ENCODE results near the gene UBE2R2. TPM values are rescaled to one million over a fixed set of nuclear protein-coding genes. Genes with fewer than 3 reads are reported as not detected.
"Not testable (repeated sequence)": the region's sequence is repeated elsewhere in the genome, so short reads cannot be mapped to it uniquely, and the experiment has no call there.

UBE2R2 gene
- polyA plus RNA-seq, 12 donors, result 40.3 to 173 (median 44.3) TPM

DNA sequence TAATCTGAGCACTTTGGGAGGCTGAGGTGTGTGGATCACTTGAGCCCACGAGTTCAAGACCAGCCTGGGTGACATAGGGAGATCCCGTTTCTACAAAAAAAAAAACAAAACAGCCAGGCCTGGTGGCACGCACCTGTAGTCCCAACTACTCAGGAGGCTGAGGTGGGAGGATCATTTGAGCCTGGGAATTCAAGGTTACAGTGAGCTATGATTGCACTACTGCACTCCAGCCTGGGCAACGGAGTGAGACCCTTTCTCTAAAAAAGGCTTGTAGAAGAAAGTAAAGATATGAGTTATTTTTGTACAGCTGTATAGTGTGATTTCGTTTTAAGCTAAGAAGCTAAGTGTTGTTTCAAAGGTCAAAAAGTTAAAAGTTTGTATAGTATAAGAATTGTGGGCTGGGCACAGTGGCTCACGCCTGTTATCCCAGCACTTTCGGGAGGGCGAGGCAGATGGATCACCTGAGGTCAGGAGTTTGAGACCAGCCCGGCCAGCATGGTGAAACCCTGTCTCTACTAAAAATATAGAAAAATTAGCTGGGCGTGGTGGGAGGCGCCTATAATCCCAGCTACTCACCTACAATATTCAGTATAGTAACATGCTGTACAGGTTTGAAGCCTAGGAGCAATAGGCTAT lies 18.8 kb downstream of the UBE2R2 start:
- DNase-seq, result no peak

GRCh38 chr9:33836261-33836660 lies 19.3 kb downstream of the UBE2R2 start:
- not testable (repeated sequence) for DNase-seq

DNA sequence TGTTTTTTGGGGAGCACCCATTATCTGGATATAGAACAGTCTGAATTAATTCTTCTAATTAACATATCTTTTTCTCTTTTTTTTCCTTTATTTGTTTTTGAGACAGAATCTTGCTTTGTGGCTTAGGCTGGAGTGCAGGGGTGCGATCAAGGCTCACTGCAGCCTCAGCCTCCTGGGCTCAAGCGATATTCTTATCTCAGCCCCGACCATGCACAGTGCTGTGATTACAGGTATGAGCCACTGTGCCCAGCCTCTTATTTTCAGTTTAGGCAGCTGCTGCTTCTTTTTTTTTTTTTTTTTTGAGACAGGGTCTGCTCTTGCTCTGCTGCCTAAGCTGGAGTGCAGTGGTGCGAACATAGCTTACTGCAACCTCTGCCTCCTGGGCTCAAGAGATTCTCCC lies 20.2 kb downstream of the UBE2R2 start:
- DNase-seq, result no peak

DNA sequence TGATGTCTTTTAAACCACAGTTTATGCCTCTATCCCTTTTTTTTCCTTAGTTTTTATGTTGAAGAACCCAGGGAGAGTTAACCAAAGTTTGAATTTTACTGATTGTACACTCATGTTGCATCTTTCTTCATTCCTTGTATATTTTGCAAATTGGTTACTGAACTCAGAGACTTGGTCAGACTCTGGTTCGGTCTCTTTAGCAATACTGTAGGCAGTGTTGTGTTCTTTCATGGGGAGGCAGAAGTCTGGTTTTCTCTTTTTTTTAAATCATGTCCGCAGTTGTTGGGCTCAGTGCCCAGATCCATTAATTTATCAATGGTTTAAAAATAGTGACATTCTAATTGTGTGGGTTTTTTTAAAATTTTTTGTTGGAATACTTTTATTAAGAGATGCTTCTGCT lies 23.4 kb downstream of the UBE2R2 start:
- DNase-seq, result no peak

DNA sequence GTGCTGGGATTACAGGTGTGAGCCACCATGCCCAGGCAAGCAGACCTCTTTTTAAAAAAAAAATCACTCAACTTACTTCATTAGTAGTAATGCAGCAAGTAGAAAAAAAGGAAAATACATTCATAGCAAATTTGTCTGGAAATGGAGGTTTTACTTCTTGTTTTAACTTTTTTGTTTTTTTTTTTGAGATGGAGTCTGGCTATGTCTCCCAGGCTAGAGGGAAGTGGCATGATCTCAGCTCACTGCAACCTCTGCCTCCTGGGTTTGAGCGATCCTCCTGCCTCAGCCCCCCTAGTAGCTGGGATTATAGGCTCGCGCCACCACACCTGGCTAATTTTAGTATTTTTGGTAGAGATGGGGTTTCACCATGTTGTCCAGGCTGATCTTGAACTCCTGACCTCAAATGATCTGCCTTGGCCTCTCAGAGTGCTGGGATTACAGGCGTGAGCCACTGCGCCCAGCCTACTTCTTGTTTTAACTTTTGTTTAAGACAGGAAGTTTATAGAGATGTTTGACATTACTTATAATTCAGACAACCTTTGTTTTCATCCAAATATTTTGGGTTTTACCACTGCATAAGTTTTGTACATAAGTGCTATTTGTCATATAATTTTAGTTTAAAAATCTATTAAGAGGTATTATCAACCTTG lies 26.5 kb downstream of the UBE2R2 start:
- no peak for DNase-seq

GRCh38 chr9:33846231-33846630 lies 29.3 kb downstream of the UBE2R2 start:
- DNase-seq, result no peak

DNA sequence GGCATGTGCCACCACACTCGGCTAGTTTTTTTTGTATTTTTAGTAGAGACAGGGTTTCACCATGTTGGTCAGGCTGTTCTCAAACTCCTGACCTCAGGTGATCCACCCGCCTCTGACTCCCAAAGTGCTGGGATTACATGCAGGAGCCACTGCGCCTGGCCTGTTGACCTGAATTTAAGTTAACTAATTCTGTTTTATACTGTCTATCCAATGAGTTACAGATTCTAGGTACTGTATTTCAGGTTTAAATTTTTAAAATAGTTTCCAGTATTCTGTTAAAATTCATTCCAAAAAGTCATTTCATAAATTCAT lies 30.9 kb downstream of the UBE2R2 start:
- DNase-seq, result not testable (repeated sequence)

GRCh38 chr9:33850267-33850629 lies 33.3 kb downstream of the UBE2R2 start:
- DNase-seq, result no peak

DNA sequence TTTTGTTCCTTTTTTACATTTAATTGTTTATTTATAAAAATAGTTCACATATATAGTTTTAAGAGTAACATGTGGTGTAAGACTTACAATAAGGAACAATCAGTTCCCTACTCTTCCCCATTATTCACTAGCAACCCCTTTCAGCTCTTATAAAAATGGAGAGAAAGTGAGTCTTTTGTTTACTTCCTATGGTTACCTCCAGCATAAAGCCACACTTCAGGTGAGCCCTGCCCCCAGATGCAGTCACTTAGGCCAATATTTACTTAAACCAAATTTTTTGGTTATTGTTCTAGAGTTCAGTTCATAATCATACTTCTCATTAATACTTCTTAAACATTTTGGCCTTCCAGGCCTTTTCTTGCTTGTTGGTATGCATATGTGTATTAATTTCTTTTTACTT lies 33.7 kb downstream of the UBE2R2 start:
- DNase-seq, result no peak

DNA sequence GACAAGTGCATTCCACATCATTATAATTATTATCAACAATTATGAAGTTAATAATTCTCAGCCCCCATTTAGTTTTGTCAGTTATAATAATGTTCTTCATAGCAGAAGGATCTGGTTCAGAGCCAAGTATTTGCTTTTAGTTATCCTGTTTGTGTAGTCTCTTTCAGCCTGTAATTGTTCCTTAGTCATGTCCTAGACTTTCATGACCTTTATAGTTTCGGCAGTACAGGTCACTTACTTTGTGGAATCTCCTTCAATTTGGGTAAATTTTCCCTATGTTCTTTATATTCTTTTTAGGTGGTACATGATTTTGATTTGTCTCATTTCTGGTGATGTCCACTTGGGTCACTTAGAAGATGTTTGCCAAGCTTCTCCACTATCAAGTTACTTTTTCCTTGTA lies 34.3 kb downstream of the UBE2R2 start:
- DNase-seq, result no peak

DNA sequence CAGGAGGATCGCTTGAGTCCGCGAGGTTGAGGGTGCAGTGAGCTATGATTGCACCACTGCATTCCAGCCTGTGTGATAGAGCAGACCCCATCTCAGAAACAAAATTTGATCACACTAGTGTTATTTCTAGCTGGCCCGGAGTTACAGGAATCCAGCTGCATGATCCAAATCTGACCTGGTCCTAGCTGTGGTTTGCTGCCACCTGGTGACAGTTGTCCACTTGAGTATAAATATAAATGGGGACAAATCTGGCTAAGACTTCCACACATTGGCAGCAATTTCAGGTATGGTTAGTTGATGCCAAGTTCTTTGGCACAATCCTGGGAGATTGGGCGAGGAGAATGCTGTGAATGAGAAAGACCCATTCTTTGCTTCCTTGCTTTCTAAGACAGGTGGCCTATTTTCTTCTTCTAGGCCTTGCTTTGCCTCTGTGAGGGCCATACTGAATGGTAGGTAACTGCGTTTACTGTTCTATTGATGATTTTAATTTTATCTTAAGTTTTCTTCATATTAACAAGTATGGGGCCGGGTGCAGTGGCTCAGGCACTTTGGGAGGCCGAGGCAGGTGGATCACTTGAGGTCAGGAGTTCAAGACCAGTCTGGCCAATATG lies 35.4 kb downstream of the UBE2R2 start:
- DNase-seq, result peak; percentile 48

DNA sequence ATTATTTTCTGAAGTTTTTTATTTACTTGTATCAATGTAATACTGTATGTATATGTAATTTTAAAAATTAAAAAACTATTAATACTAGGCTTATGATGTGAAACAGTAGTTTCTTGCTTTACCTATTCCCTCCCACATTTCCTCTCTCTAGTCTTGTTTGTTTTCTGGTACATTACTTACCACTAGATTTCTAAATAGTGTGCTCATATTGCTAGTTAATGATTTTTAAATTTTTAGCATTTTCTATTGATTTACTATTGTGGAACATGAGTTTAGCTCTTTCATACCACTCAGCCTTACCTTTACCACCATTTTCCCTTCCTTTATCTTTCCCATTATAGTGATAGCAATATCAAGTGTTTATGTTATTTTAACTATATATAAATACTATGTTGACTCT lies 39.3 kb downstream of the UBE2R2 start:
- DNase-seq, result no peak

- DNase-seq, result no peak
Observed at GRCh38 chr9:33858423-33858822, 41.5 kb downstream of the UBE2R2 start.

DNA sequence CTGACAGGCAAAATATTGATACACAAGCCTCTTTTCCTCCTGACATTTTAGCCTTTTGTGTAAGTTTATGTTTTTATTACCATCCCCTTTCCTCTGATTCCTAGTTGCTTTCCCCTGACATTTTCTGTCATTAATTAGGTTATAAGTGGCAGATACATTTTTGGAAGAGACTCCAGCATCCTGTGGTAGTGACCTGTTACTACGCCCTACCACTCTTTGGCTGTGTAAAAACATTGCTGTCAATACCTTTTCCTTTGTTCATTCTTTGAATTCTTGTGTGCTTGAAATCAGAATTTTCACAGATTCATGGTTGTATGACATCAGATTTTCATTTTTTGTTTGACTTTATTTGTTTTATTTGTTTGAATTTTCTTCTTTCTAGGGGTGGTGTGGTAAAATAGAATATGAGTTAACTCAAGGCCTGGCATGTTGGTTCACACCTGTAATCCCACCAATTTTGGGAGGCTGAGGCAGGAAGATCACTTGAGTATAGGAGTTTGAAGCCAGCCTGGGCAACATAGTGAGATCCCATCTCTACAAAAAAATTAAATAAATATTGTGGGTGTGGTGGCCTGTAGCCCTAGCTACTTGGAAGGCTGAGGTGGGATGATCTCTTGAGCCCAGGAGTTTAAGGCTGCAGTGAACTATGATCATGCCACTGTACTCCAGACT lies 43.4 kb downstream of the UBE2R2 start:
- DNase-seq, result no peak

DNA sequence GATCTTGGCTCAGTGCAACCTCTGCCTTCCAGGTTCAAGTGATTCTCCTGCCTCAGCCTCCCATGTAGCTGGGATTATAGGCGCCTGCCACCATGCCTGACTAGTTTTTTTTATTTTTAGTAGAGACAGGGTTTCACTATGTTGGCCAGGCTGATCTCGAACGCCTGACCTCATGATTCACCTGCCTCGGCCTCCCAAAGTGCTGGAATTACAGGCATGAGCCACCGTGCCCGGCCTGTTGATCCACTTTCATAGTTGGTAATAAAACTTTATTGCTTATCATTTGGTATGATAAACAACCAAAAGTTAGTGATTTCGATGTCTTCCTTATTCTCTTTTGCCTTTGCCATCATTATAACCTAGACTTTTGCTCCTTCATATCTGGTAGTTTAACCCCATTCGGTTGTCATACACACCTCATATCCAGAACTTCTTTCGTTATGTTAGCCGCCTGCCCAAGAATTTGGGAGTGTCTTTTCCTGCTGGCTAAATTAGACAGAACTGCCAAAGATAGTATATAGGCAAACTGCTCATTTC lies 45.0 kb downstream of the UBE2R2 start:
- no peak for DNase-seq

GRCh38 chr9:33863027-33863426 lies 46.1 kb downstream of the UBE2R2 start:
- DNase-seq, result not testable (repeated sequence)

DNA sequence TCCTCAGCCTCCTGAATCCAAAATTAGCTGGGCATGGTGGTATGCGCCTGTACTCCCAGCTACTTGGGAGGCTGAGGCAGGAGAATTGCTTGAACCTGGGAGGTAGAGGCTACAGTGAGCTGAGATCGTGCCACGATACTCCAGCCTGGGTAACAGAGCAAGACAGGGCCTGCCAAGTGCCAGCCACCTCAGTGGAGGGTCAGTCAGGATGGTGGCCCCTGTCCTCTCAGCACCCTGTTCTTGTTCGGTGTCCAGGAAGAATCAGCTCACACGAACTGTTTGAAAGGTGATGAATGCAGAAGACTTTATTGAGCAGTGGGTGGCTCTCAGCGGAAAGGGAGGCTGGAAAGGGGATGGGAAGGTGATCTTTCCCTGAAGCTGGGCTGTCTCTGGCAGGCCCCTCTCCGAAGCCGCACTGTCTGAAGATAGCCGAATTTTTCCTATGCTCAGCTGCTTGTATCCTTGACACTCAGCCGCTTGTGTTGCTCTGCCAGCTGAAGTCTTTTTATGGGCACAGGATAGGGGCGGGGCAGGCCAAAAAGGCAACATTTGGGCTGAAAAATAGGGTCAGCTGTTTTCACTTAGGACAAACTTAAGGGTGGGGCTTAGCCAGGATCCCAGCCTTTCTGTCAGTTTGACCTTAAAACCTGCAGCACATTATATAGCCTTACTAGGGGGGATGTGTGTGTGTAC lies 50.9 kb downstream of the UBE2R2 start:
- peak; percentile 56 for DNase-seq

GRCh38 chr9:33868440-33868973 lies 51.5 kb downstream of the UBE2R2 start:
- DNase-seq, result peak; percentile 70

DNA sequence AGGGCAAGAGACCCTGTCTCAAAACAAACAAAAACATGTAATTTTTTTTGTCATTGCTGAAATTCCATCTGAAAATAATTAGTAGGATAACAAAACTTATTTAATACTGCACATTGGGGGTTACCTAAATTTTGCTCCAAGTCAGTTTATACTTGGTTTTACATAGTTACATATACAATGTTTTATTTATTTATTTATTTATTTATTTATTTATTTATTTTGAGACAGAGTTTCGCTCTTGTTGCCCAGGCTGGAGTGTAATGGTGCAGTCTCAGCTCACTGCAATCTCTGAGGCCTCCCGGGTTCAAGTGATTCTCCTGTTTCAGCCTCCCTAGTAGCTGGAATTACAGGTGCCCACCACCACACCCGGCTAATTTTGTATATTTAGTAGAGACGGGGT lies 52.3 kb downstream of the UBE2R2 start:
- not testable (repeated sequence) for DNase-seq

DNA sequence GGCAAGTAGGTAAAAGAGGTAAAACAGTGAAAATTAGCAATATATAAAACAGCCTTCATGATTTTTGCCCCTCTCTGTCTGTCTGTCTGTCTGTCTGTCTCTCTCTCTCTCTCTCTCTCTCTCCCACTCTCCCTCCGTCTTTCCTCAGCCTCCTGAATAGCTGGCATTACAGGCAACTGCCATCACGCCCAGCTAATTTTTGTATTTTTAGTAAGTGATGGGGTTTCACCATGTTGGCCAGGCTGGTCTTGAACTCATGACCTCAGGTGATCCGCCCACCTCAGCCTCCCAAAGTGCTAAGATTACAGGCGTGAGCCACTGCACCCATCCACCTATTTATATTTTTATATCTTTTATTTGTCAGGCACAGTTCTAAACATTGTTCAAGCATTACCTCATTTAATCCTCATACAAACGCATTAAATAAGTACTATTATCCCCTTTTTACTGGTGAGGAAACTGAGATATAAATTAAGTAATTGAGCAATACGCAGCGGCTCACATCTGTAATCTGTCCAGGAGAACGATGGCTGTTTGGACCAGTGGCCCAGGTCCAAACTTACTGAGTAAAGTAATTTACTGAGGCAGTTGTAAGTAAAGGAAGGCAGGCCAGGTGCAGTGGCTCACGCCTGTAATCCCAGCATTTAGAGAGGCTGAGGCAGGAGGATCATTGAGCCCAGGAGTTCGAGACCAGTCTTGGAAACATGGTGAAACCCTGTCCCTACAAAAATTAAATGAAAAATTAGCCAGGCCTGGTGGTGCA lies 60.9 kb downstream of the UBE2R2 start:
- no peak for DNase-seq

DNA sequence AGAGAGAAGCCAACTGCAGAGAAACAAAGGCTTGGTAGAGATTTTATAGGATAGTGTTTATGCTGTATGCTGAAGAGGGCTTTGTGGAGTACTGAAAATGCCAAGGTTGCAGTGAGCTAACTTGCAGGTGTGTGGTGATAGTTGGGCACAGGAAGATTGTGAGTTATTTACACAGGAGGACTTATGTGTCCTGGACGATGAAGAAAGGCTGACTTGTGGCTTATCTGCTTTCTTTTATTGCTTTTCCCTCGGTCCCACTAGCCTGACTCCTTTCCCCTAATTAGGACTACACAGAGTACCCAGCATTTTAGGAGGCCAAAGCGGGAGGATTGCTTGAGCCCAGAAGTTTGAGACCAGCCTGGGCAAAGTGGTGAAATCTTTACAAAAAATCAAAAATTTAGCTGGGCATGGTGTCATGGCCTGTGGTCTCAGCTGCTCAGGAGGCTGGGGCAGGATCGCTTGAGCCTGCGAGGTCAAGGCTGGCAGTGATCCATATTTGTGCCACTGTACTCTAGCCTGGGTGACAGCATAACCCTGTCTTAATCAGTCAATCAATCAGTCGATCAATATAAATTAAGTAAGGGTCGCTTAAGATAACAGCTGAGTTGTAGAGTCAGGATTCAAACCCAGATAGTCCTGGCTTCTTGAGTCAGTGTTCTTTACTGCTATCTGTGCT lies 61.9 kb downstream of the UBE2R2 start:
- no peak for DNase-seq

Data from muscle of arm (tissue), 12 donors.